Liver (tissue), 9 donors: ENCODE measurements around the gene AFAP1. TPM values are rescaled to one million over a fixed set of nuclear protein-coding genes. Genes with fewer than 3 reads are reported as not detected.

ENCODE experiments used
- DNase-seq: peaks from one replicate; pipeline ENCODE4 v3.0.0-alpha.2; 2017; ENCODE audit warnings: low spot score
- H3K27ac ChIP-seq, 2 donors: one replicate each; pipeline ENCODE4 v1.7.0; 2013; ENCODE audit warnings: inconsistent platforms in 2 of 2, low read length in 2 of 2, control low read depth in 1 of 2, low read depth in 1 of 2, mild to moderate bottlenecking in 1 of 2
- H3K27me3 ChIP-seq, 4 donors: one replicate each; pipeline versions ENCODE4 v1.6.1 to v1.7.0; 2013; ENCODE audit warnings: low read length in 3 of 4, inconsistent platforms in 1 of 4, mild to moderate bottlenecking in 1 of 4, moderate library complexity in 1 of 4; ENCODE audit not compliant: control insufficient read depth in 4 of 4, insufficient read depth in 4 of 4
- H3K36me3 ChIP-seq, 4 donors: one replicate each; pipeline versions ENCODE4 v1.6.1 to v1.7.0; 2013; ENCODE audit warnings: low read length in 3 of 4, mild to moderate bottlenecking in 3 of 4, low read depth in 1 of 4, moderate library complexity in 1 of 4; ENCODE audit not compliant: control insufficient read depth in 4 of 4, insufficient read depth in 3 of 4
- H3K4me1 ChIP-seq, 4 donors: one replicate each; pipeline versions ENCODE4 v1.6.1 to v1.7.0; 2013; ENCODE audit warnings: low read length in 3 of 4, mild to moderate bottlenecking in 3 of 4, moderate library complexity in 1 of 4; ENCODE audit not compliant: control insufficient read depth in 4 of 4, insufficient read depth in 4 of 4
- H3K4me3 ChIP-seq, 3 donors: one replicate each; pipeline versions ENCODE4 v1.6.1 to v1.7.0; 2013; ENCODE audit warnings: low read length in 3 of 3, control low read depth in 1 of 3, low read depth in 1 of 3, mild to moderate bottlenecking in 1 of 3
- H3K9ac ChIP-seq, 2 donors: one replicate each; pipeline ENCODE4 v1.7.0; 2013; ENCODE audit warnings: low read length in 2 of 2, mild to moderate bottlenecking in 2 of 2, moderate library complexity in 2 of 2, control low read depth in 1 of 2, low read depth in 1 of 2
- H3K9me3 ChIP-seq, 4 donors: one replicate each; pipeline versions ENCODE4 v1.6.1 to v1.7.0; 2013; ENCODE audit warnings: low read length in 3 of 4; ENCODE audit not compliant: control insufficient read depth in 4 of 4
- EGR1 ChIP-seq, 2 donors: IDR thresholded peaks; 2 replicates each; pipeline ENCODE4 v1.6.1; 2016 to 2018; ENCODE audit warnings: antibody characterized with exemption in 2 of 2, low read depth in 2 of 2
- FOXA1 ChIP-seq: IDR thresholded peaks from 2 replicates; pipeline ENCODE4 v1.6.1; 2016; ENCODE audit warnings: antibody characterized with exemption
- FOXA2 ChIP-seq: IDR thresholded peaks from 2 replicates; pipeline ENCODE4 v1.6.1; 2016; ENCODE audit warnings: antibody characterized with exemption
- GABPA ChIP-seq, 2 donors: IDR thresholded peaks in 1 of 2; conservative IDR thresholded peaks in 1 of 2; 2 replicates each; pipeline ENCODE4 v1.6.1; 2016; ENCODE audit warnings: antibody characterized with exemption in 2 of 2, mild to moderate bottlenecking in 1 of 2, moderate library complexity in 1 of 2
- HNF4A ChIP-seq, 2 donors: conservative IDR thresholded peaks; 2 replicates each; pipeline ENCODE4 v1.6.1; 2016; ENCODE audit warnings: antibody characterized with exemption in 2 of 2, mild to moderate bottlenecking in 2 of 2
- HNF4G ChIP-seq: IDR thresholded peaks from 2 replicates; pipeline ENCODE4 v1.6.1; 2016; ENCODE audit warnings: antibody characterized with exemption
- JUND ChIP-seq, 2 donors: IDR thresholded peaks; 2 replicates each; pipeline ENCODE4 v1.6.1; 2016; ENCODE audit warnings: antibody characterized with exemption in 2 of 2
- NR2F2 ChIP-seq: IDR thresholded peaks from 2 replicates; pipeline ENCODE4 v1.6.1; 2016; ENCODE audit warnings: antibody characterized with exemption
- RAD21 ChIP-seq, 2 donors: IDR thresholded peaks; 2 replicates each; pipeline ENCODE4 v1.6.1; 2016; ENCODE audit warnings: antibody characterized with exemption in 2 of 2, mild to moderate bottlenecking in 2 of 2
- RXRA ChIP-seq, 2 donors: IDR thresholded peaks; 2 replicates each; pipeline ENCODE4 v1.6.1; 2017 to 2018; ENCODE audit warnings: antibody characterized with exemption in 2 of 2, mild to moderate bottlenecking in 1 of 2
- SP1 ChIP-seq: IDR thresholded peaks from 2 replicates; pipeline ENCODE4 v1.6.1; 2018; ENCODE audit warnings: antibody characterized with exemption, mild to moderate bottlenecking
- TAF1 ChIP-seq: conservative IDR thresholded peaks from 2 replicates; pipeline ENCODE4 v1.6.1; 2016; ENCODE audit warnings: antibody characterized with exemption, mild to moderate bottlenecking
- YY1 ChIP-seq: IDR thresholded peaks from 2 replicates; pipeline ENCODE4 v1.6.1; 2016; ENCODE audit warnings: antibody characterized with exemption, mild to moderate bottlenecking
- WGBS: extraction: QIAGEN DNeasy Blood & Tissue Kit; methylation state at CpG from one replicate; pipeline ENCODE4 v1.1.7; 2013; 5-methylcytosine and 5-hydroxymethylcytosine counted together
- polyA plus RNA-seq, 2 donors: library from polyadenylated mRNA; stranded (reverse) in 1 of 2; unstranded in 1 of 2; fragments of 200-250 nt in 1 of 2; fragments of >200 nt in 1 of 2; fragmentation: Nextera tagmentation in 1 of 2; extraction: Ambion mirVana in 1 of 2; gene quantifications; one replicate each; pipeline versions ENCODE4 v1.2.1 to v1.2.3, GENCODE V29; 2013 to 2015
- total RNA-seq, 2 donors: library from RNA; depleted of rRNA; stranded (reverse); fragments of >200 nt; gene quantifications; one replicate each; pipeline ENCODE4 v1.2.3, GENCODE V29; 2014
- TF ChIP-seq, protein P1 (sequence below): IDR thresholded peaks from 2 replicates; pipeline ENCODE4 v1.6.1; 2016; ENCODE audit warnings: antibody characterized with exemption
- TF ChIP-seq, protein P2 (sequence below): IDR thresholded peaks from 2 replicates; pipeline ENCODE4 v1.6.1; 2016; ENCODE audit warnings: antibody characterized with exemption
- TF ChIP-seq, protein P3 (sequence below): IDR thresholded peaks from 2 replicates; pipeline ENCODE4 v1.6.1; 2016; ENCODE audit warnings: antibody characterized with exemption, mild to moderate bottlenecking
- TF ChIP-seq, protein P4 (sequence below): fragments of 150-350 bp; IDR thresholded peaks from 2 replicates; pipeline ENCODE4 v1.5.1; 2017; ENCODE audit warnings: improper control_type of control experiment, low read depth, low read length; ENCODE audit not compliant: missing input control
- TF ChIP-seq, protein P5 (sequence below): IDR thresholded peaks from 2 replicates; pipeline ENCODE4 v1.6.1; 2016; ENCODE audit warnings: antibody characterized with exemption
- donor health status: healthy.
- donor health status: healthy.
- donor health status: healthy.
- donor health status: healthy.
- donor health status: healthy.

AFAP1 gene
- total and polyA plus RNA-seq, 4 donors: 0.40 to 3.2 (median 1.6) TPM

DNA sequence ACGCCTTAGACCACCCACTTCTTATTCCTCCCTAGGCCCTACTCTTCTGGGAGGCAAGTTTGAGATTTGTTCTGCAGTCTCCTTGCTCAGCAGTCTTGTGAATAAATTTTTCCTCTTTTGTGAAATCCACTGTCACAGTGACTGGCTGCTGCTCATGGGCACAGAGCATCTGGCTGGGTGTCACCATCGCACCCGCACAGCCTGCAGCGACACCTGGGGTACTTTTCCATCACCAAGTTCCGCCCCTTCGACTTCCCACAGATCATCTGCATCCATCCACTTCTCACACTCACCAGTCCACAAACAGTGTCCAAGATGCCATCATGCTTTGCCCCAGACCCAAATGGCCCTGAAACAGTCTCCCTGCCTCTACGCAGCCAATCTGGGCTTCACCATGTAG is 36.4 kb upstream of the AFAP1 start:
- WGBS: 97% methylated on average over 7 of the region's 7 CpGs

DNA sequence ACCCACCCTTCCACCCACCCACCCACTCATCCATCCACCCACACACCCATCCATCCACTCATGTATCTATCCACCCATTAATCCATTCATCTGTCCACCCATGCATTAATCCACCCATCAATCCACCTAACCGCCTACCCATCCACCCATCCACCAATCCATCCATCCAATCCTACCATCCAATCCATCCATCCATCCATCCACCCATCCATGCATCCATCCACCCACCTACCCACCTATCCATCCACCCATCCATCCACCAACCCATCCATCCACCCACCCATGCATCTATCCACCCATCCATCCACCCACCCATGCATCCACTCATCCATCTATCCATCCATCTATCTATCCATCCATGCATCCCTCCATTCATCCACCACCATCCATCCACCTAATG is 34.8 kb upstream of the AFAP1 start:
- no peak for DNase-seq
- Histone ChIP-seq H3K4me1 (peaks cover 0 to 3% (median under 1%) of the 10 kb centered on the region in 4 donors), H3K36me3 (no peaks in the 10 kb centered on the region), H3K27me3 (no peaks in the 10 kb centered on the region), H3K9me3 (no peaks in the 10 kb centered on the region), H3K4me3 (no peak overlapping the region), H3K9ac (no peak overlapping the region), H3K27ac (no peak overlapping the region)
- TF ChIP-seq, protein P1, sequence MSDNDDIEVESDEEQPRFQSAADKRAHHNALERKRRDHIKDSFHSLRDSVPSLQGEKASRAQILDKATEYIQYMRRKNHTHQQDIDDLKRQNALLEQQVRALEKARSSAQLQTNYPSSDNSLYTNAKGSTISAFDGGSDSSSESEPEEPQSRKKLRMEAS: no peak
- TF ChIP-seq, protein P2, sequence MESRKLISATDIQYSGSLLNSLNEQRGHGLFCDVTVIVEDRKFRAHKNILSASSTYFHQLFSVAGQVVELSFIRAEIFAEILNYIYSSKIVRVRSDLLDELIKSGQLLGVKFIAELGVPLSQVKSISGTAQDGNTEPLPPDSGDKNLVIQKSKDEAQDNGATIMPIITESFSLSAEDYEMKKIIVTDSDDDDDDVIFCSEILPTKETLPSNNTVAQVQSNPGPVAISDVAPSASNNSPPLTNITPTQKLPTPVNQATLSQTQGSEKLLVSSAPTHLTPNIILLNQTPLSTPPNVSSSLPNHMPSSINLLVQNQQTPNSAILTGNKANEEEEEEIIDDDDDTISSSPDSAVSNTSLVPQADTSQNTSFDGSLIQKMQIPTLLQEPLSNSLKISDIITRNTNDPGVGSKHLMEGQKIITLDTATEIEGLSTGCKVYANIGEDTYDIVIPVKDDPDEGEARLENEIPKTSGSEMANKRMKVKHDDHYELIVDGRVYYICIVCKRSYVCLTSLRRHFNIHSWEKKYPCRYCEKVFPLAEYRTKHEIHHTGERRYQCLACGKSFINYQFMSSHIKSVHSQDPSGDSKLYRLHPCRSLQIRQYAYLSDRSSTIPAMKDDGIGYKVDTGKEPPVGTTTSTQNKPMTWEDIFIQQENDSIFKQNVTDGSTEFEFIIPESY: no peak
- TF ChIP-seq, protein P3, sequence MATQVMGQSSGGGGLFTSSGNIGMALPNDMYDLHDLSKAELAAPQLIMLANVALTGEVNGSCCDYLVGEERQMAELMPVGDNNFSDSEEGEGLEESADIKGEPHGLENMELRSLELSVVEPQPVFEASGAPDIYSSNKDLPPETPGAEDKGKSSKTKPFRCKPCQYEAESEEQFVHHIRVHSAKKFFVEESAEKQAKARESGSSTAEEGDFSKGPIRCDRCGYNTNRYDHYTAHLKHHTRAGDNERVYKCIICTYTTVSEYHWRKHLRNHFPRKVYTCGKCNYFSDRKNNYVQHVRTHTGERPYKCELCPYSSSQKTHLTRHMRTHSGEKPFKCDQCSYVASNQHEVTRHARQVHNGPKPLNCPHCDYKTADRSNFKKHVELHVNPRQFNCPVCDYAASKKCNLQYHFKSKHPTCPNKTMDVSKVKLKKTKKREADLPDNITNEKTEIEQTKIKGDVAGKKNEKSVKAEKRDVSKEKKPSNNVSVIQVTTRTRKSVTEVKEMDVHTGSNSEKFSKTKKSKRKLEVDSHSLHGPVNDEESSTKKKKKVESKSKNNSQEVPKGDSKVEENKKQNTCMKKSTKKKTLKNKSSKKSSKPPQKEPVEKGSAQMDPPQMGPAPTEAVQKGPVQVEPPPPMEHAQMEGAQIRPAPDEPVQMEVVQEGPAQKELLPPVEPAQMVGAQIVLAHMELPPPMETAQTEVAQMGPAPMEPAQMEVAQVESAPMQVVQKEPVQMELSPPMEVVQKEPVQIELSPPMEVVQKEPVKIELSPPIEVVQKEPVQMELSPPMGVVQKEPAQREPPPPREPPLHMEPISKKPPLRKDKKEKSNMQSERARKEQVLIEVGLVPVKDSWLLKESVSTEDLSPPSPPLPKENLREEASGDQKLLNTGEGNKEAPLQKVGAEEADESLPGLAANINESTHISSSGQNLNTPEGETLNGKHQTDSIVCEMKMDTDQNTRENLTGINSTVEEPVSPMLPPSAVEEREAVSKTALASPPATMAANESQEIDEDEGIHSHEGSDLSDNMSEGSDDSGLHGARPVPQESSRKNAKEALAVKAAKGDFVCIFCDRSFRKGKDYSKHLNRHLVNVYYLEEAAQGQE: no peak
- TF ChIP-seq FOXA1 (no peak), TAF1 (no peak), JUND (IDR thresholded peaks at IDR 0.05) (no peak), YY1 (no peak), HNF4G (no peak), GABPA (IDR thresholded peaks at IDR 0.05 in 1 of 2, conservative IDR thresholded peaks at IDR 0.05 in 1 of 2) (no peak), EGR1 (IDR thresholded peaks at IDR 0.05; ENCODE audit: low read depth in 2 of 2) (no peak), NR2F2 (no peak), HNF4A (conservative IDR thresholded peaks at IDR 0.05) (no peak), FOXA2 (no peak), RXRA (IDR thresholded peaks at IDR 0.05) (no peak), RAD21 (IDR thresholded peaks at IDR 0.05) (no peak), SP1 (no peak)
- TF ChIP-seq, protein P4, sequence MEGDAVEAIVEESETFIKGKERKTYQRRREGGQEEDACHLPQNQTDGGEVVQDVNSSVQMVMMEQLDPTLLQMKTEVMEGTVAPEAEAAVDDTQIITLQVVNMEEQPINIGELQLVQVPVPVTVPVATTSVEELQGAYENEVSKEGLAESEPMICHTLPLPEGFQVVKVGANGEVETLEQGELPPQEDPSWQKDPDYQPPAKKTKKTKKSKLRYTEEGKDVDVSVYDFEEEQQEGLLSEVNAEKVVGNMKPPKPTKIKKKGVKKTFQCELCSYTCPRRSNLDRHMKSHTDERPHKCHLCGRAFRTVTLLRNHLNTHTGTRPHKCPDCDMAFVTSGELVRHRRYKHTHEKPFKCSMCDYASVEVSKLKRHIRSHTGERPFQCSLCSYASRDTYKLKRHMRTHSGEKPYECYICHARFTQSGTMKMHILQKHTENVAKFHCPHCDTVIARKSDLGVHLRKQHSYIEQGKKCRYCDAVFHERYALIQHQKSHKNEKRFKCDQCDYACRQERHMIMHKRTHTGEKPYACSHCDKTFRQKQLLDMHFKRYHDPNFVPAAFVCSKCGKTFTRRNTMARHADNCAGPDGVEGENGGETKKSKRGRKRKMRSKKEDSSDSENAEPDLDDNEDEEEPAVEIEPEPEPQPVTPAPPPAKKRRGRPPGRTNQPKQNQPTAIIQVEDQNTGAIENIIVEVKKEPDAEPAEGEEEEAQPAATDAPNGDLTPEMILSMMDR: no peak
- TF ChIP-seq, protein P5, sequence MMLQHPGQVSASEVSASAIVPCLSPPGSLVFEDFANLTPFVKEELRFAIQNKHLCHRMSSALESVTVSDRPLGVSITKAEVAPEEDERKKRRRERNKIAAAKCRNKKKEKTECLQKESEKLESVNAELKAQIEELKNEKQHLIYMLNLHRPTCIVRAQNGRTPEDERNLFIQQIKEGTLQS: no peak
- 98% methylated on average over 1 of the region's 1 CpG for WGBS

More for the DNA sequence above, 36.4 kb upstream of the AFAP1 start:
- TF ChIP-seq, protein P5: no peak
- TF ChIP-seq HNF4A (conservative IDR thresholded peaks at IDR 0.05): no peak
- TF ChIP-seq GABPA (IDR thresholded peaks at IDR 0.05 in 1 of 2, conservative IDR thresholded peaks at IDR 0.05 in 1 of 2): no peak
- TF ChIP-seq RAD21 (IDR thresholded peaks at IDR 0.05): no peak
- TF ChIP-seq NR2F2: no peak
- no peak for TF ChIP-seq FOXA2
- TF ChIP-seq, protein P2: no peak
- no peak for TF ChIP-seq FOXA1
- TF ChIP-seq, protein P1: no peak
- no peak for TF ChIP-seq TAF1
- no peak for TF ChIP-seq RXRA (IDR thresholded peaks at IDR 0.05)
- no peak for TF ChIP-seq EGR1 (IDR thresholded peaks at IDR 0.05; ENCODE audit: low read depth in 2 of 2)
- Histone ChIP-seq H3K4me3 (no peak overlapping the region), H3K27ac (no peak overlapping the region), H3K9ac (no peak overlapping the region), H3K27me3 (no peaks in the 10 kb centered on the region), H3K36me3 (no peaks in the 10 kb centered on the region), H3K9me3 (no peaks in the 10 kb centered on the region), H3K4me1 (peaks cover 0 to 2% (median under 1%) of the 10 kb centered on the region in 4 donors)
- DNase-seq: no peak
